Epithelial cell of esophagus (primary cell): Measurements from ENCODE around the gene GPC5.

ENCODE experiments used
- DNase-seq: peaks from one replicate; pipeline ENCODE4 v3.0.0; 2010; ENCODE audit warnings: low read depth
- H3K4me3 ChIP-seq: 2 replicates; pipeline ENCODE4 v1.5.1; 2011; ENCODE audit warnings: mild to moderate bottlenecking, low read length, control low read depth
- TF ChIP-seq, protein P1 (sequence below): IDR thresholded peaks from 2 replicates; pipeline ENCODE4 v1.5.1; 2011; ENCODE audit warnings: low read depth, mild to moderate bottlenecking, low read length, control low read depth, inconsistent platforms; ENCODE audit not compliant: insufficient read depth; ENCODE audit errors: missing control alignments

GPC5 gene

GRCh38 chr13:91397595-91397994 lies 826 bp upstream of the GPC5 start:
- DNase-seq: no peak
- TF ChIP-seq, protein P1, sequence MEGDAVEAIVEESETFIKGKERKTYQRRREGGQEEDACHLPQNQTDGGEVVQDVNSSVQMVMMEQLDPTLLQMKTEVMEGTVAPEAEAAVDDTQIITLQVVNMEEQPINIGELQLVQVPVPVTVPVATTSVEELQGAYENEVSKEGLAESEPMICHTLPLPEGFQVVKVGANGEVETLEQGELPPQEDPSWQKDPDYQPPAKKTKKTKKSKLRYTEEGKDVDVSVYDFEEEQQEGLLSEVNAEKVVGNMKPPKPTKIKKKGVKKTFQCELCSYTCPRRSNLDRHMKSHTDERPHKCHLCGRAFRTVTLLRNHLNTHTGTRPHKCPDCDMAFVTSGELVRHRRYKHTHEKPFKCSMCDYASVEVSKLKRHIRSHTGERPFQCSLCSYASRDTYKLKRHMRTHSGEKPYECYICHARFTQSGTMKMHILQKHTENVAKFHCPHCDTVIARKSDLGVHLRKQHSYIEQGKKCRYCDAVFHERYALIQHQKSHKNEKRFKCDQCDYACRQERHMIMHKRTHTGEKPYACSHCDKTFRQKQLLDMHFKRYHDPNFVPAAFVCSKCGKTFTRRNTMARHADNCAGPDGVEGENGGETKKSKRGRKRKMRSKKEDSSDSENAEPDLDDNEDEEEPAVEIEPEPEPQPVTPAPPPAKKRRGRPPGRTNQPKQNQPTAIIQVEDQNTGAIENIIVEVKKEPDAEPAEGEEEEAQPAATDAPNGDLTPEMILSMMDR: no peak
- H3K4me3 ChIP-seq: no peak overlapping the region

DNA sequence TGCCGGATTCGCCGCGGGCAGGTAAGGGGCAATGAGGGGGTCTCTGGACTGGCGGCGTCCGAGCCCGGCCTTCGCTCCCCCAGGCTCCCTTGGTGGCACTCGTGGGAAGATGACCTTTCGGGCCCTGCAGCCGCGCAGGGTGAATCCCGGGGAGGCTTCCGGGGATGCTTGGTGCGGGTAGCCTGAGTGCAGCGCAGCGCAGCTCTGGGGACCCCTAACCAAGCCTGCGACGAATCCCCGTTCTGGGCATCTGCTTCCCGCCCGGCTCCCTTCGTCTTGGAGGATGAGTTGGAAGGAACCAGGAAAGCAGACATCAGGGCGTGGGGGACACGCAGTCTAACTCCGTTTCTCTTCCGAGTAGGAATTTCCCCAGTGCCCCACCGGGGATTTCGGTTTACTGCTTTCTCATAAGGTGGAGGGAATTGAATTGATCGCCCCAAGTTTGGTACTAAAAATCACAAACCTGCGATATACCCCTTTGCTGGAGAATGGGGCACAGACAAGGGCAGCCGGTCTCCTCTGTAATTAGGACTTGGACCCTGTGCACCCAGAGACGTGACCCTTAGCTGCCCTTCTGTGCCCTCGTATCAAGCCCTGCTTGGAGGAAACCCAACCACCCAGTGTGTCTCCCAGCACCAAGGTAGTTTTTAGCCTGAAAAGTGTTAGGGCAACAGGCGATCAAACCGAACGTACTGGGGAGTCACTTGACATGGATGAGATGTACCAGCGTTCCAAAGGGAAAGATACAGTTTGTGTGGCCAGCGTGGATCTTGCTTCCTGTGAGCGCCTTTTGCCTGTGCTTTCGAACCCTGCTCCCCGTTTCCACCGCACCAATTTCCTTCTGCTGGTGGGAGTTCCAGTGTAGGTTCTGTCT lies 1.0 kb downstream of the GPC5 start:
- no peak for DNase-seq
- TF ChIP-seq, protein P1: no peak
- H3K4me3 ChIP-seq: no peak overlapping the region

DNA sequence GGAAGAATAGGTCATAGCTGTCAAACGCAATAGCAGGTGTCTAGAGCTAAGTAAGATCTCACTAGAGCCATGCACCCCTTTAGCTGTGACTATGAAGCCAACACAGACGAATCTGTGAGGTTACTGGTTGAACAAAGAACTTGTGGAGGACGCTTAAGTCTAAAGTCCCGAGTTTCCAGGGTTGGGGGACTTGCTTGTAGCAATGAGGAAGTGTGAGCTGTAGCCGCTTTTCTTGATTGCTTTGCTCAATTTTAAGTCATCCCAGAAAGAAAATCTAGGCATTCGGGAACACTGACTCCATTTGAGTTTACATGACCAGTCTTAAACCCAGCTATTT lies 1.6 kb downstream of the GPC5 start:
- no peak overlapping the region for H3K4me3 ChIP-seq
- TF ChIP-seq, protein P1: no peak
- DNase-seq: no peak

- TF ChIP-seq, protein P1: no peak
- H3K4me3 ChIP-seq: no peak overlapping the region
- DNase-seq: no peak
Measured at GRCh38 chr13:91400671-91401070, 2.2 kb downstream of the GPC5 start.

DNA sequence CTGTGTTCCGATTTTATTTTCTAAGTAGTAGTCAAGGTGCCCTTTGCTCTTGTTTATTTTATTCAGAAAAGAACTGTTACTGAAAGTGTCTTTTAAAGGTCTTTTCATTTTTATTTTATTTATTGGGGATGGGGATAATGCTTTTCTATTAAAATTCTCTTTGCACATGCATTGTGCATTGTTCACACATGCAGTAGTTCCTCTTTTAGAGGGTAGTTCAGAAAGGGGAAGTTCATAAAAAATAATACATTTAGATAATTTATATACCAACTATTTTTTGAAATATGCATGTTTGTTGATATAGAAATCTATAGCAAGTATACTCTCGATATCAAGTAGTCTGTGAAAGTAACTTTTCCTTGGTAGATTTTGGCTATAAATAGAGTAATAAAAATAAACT lies 3.5 kb downstream of the GPC5 start:
- TF ChIP-seq, protein P1: no peak
- no peak overlapping the region for H3K4me3 ChIP-seq
- no peak for DNase-seq

GRCh38 chr13:91405240-91405639 lies 6.8 kb downstream of the GPC5 start:
- H3K4me3 ChIP-seq: no peak overlapping the region
- TF ChIP-seq, protein P1: no peak
- no peak for DNase-seq

- DNase-seq: peak; percentile 42
- H3K4me3 ChIP-seq: no peak overlapping the region
- TF ChIP-seq, protein P1: peak; percentile 52
Measured at GRCh38 chr13:91406619-91407018, 8.2 kb downstream of the GPC5 start.
